Stimulated activated CD8-positive, alpha-beta memory T cell treated with anti-CD3 and anti-CD28 coated beads, Interleukin-7, amount 100 ng/mL, for 1 hour (primary cell): ENCODE data around the gene WDR62.

Source experiments
- DNase-seq, 2 donors: peaks; one replicate each; pipeline ENCODE4 v3.0.0-alpha.2; 2020; ENCODE audit warnings: low read depth in 2 of 2

The WDR62 gene

DNA sequence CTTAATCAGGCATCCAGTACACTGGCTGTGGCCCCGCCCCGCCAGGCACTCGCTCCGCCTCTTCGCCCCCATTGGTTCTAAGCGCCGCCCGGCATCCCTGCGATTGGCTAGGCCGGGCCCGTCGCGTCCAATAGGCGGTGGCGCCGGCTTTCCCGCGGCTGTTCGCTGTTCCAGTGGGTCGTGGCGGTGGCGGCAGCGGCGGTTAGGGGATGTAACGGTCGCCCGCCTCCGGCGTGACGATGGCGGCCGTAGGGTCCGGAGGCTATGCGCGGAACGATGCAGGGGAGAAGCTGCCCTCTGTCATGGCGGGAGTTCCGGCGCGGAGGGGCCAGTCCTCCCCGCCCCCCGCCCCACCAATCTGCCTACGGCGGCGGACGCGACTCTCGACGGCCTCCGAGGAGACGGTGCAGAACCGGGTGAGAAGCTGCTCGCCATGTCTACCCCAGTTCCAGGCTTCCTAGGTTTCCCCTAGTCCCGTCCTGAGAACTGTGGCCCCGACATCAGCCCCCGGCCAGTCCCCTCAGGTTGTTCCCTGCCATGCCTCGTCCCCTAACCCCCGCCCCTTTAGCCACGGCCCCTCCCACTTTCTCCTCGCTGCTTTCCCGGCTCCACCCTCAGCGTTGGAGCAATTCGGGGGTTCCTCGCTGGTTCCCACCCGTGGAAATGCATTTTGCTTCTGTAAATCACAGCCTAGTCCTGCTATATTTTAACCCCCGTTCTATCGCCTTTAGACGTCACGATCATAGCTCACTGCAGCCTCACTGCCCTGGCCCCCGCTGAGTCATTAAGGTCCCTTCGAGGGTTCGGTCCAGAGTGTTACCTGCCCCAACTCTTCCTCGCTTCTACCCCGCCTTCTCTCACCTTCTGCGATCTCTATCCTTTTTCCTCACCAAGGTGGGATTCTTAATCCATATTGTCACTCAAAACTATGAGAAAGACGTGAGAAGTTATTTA, at the start of gene WDR62:
Gene WDR62, plus strand, starts transcription at position 165 of the 954 bp plus-strand sequence. Its CDS starts 75 bp downstream, at position 240.
- DNase-seq: peak; percentile 89 to 90

GRCh38 chr19:36006955-36007354, 47.7 kb upstream of the WDR62 start:
- no peak for DNase-seq

DNA sequence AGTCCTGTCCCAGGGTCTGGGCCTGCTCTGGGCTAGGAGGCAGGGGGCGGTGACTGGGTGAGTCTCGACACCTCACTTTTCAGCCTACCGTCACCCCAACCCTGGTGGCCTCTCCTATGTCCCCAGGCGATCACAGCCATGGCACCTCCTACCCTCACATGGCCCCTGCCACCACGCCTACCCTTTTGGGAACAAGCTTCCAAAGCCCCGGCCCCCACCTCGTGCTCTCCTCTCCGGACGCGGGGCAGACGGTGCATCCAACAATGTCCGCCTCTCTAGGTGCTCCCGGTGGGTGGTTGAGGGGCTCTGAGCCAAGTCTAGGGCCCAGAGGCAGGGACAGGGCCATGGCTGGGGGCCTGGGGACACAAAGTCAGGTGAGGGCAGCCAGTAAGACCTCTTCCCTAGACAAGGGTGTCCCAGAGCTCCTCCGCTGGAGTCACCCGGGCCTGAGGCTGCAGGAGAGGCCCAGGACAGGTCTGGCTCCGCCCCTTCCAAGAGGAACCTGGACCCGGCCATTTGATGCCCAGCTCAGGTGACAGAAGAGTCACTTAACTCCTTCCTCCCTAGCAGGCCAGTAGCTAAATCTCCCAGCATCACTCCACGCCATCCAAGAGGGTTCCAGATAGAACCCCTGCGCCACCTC, 46.2 kb upstream of the WDR62 start, which contains the start of gene SYNE4:
Gene SYNE4, minus strand, starts transcription at position 478 of the 643 bp plus-strand sequence. Its CDS starts 132 bp downstream, at position 346.
- no peak for DNase-seq

- no peak for DNase-seq
Observed at GRCh38 chr19:36009220-36009619, 45.5 kb upstream of the WDR62 start.

DNA sequence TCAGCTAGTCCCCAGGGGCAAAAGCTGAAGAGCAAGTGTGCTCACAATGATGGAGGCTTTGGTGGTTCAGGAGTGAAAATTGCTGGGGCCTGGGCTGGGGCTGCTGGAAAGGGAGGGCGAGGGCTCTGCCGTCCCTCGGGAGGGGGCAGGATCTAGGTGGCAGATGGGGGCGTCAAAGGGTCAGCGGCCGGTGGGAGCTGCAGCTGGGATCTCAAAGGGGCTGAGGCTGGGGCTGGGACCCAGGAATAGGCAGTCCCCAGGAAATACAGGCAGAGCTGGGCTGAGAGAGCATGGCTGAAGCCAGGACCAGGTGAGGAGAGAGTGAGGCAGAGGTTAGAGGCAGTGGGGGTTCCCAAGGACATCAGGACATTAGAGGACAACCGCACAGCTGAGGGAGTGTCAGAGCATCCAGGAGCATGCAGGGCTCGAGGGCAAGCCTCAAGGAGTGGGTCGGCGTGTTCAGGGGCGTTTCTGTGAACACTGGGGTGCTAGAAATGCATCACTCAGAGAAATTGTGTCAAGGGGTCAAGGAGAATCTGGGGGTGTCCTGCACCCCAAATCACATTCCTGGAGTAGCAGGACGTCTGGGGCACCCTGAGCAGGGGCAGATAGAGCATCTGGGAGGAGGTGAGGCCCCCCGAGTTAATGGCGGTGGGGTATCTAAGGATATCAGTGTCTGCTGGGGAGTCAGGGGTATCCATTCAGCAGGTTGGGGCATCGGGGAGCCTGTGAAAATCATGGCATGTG, 44.9 kb upstream of the WDR62 start:
- DNase-seq: no peak

DNA sequence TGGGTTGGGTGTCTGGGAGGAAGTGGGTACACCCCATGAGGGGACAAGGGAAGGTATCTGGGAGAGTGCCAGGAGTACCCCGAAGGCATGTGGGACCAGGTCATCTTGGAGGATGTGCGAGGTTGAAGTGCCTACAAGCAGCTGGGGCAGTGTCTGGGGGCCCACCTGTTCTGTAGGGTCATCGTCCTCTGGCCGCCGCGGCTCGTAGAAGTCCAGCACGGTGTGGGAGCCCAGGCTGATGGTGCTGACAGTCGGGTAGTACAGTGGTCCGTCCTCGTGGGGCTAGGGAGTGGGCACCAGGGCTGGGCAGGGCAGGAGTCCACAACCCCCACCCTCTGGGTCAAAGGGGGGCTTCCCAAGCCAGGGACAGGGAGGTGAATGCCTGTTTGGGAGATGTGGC, 44.3 kb upstream of the WDR62 start:
- no peak for DNase-seq

DNA sequence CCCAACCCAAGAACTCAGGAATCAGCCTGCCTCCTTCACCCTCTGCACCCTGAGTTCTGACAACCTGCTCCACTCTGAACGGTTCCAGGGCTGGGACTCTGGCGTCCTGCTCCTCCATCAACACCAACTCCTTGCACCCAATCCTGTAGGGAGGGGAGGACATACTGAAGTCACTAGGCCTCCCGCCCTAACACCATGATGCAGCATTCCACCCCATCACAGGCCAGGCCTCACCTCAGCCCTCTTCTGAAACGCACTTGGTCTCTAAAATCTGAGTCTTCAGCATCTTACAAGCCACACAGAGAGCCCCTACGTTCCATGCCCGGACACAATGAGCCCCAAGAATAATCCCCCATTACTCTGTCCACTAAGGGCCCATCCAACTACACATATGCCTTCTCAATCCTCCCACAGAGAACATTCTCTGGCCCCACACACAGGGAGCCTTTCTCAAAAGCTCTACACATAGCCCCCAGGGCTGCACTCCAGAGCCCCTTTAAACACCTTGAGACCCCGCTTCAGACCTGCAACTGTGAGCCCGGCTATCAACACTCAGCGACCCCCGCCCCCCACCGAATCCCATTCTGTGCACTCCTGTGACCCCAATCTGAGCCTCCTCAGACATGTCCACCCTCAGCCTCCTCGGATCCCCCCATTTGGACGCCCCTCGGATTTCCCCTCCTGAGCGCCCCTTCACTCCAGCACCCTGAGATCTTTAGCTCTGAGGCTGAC, 41.3 kb upstream of the WDR62 start:
- DNase-seq: no peak

GRCh38 chr19:36014012-36014924, 40.4 kb upstream of the WDR62 start, which contains the start of gene ALKBH6:
ALKBH6 (minus strand) TSS chr19:36014213; CDS start chr19:36013397, 816 bp downstream.
- DNase-seq: peak; percentile 96 to 98

GRCh38 chr19:36019061-36019670, 35.5 kb upstream of the WDR62 start:
- no peak for DNase-seq

GRCh38 chr19:36023432-36023831, 31.3 kb upstream of the WDR62 start:
- DNase-seq: no peak

GRCh38 chr19:36025541-36025940, 29.2 kb upstream of the WDR62 start:
- no peak for DNase-seq

DNA sequence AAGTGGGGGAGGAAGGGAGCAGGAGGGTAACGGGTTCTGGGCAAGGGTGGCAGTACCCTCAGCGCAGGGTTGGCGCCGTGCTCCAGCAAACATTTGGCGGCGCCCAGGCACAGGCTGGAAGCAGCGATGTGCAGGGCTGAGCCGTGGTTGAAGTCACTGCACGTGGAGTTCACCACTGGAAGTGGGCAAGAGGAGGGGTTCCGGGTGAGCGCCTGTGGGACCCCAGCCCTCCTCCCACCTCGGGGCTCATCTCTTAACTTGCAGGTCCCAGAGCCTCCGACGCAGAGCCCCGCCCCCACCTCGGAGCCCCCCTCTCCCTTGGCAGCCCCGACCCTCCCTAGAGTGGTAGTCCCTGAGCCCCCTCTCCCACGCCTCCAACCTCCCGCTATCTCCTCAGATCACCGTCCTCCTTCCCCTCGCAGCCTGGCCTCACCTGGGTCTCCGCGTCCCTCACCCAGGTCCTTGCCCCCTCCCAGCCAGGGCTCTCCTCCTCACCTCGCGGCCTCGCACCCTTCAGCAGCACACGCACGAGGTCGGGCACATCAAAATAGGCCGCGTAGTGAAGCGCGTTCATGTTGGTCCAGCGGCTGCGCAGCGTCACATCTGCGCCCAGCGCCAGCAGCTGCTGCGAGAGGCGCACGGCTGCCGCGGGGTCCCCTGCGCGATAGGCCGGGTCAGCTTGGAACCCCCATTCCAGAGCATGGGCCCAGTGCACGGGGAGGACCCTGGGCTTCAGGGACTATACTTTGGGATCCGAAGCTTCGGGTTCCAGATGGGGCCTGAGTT, 28.4 kb upstream of the WDR62 start:
- no peak for DNase-seq

DNA sequence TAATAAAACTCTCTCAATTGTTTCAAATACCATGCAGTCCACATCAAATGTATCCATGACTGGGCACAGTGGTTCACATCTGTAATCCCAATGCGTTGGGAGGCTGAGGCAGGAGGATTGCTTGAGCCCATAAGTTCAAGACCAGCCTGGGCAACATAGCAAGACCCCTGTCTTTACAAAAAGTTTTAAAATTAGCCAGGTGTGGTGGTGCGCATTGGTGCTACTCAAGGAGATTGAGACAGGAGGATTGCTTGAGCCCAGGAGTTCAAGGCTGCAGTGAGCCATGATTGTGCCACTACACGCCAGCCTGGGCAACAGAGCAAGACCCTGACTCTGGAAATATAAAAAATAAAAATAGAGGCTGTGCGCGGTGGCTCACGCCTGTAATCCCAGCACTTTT, 27.0 kb upstream of the WDR62 start:
- no peak for DNase-seq

DNA sequence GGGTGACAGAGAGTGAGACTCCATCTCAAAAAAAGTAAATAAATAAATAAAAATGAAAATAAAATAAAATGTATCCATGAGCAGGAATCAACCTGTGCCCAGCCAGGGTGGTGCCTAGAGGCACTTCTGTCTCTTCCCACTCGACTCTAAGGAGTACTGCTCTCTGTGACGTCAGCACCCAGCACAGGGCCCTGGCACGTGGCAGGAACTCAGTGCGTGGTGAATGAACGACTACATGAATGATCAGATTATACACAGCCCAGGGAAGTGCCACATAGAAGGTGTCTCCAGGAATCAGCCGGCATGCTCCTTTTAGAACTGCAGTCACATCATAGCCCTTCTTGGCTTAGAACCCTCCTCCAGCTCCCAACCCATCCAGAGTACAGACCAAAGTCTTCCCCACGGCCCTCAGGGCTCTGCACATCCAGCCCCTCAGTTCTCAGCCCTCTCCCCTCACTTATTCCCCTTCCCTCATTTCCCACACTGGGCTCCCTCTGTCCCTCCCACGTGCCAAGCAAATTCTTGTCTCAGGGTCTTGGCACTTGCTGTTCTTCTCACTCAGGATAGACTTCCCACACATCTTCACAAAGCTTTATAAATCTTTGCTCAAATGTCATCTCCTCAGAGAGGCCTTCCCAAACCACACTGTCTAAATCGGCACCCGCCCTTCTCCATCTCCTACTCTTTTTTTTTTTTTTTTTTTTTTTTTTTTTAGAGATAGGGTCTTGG, 26.2 kb upstream of the WDR62 start:
- DNase-seq: no peak

DNA sequence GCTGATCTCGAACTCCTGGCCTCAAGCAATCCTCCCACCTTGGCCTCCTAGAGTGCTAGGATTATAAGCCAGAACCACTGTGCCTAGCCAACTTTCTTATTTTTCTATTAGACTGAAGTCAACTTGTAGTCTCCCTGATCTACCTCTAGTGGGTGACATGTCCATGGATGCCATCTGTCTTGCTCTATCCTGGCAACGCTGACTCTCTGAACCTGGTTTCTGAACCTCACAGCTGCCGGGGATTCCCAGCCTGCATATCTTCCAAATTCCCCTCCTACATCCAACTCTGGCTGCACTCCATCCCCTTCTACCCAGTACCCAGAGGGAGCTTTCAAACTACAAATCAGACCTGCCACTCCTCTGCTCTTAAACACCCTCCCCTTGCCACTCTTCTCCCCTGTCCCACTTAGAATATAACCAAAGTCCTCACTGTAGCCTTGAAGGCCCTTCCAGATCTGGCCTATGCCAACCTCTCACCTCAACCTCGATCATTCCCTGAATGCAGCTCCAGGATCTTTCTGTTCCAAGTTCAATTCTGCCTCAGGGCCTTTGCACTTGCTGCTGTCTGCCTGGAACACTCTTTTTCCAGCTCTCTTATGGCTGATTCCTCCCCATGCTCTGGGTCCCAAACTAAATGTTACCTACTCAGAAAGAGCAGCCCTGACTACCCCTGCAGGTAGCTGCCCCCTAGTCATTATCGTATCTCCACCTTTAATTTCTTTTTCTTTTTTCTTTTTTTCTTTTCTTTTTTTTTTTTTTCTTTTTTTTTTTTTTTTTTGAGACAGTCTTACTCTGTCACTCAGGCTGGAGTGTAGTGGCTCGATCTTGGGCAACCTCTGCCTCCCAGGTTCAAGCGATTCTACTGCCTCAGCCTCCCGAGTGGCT, 24.2 kb upstream of the WDR62 start:
- no peak for DNase-seq

DNA sequence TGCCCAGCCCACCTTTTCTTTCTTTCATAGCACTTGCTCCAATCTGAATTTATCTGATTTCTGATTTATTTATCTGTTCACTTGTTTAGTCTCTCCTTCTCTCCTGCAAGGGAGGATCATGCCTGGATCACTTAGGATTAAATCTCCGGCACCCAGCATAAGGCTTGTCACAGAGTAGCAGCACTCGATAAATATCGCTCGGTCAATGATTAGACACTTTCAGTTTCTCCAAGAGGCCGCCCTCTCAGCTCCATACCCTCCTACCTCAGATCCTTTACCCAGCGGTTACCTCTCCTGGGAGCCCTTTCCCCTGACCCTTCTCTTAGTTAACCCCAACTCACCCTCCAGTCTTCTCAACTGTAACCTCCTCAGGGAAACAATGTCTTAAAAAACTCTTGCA, 23.4 kb upstream of the WDR62 start:
- no peak for DNase-seq
